HepG2 (cell line): Measurements from ENCODE around the gene C6orf136. TPM values are rescaled to one million over a fixed set of nuclear protein-coding genes. Genes with fewer than 3 reads are reported as not detected.

Experiments used
- AGO1 ChIP-seq: fragments of 200-400 bp; formaldehyde crosslinking; IDR thresholded peaks from 2 replicates; pipeline ENCODE4 v1.6.1; 2017; ENCODE audit warnings: mild to moderate bottlenecking, low read depth, low read length, moderate library complexity; ENCODE audit not compliant: poor library complexity, severe bottlenecking
- CREB1 ChIP-seq, 2 experiments: fragments of 450-650 bp in 1 of 2; IDR thresholded peaks; 2 replicates each; pipeline ENCODE4 v1.6.1; 2016 to 2017; ENCODE audit warnings: control low read depth in 1 of 2, mild to moderate bottlenecking in 1 of 2, missing compliant biosample characterization in 1 of 2, missing genetic modification characterization in 1 of 2
- CSRNP2 ChIP-seq: sonication (generic); formaldehyde crosslinking; conservative IDR thresholded peaks from 2 replicates; pipeline ENCODE4 v1.8.0; 2022; ENCODE audit warnings: low read depth, missing genetic modification reagents
- IKZF1 ChIP-seq: fragments of 450-650 bp; IDR thresholded peaks from 2 replicates; pipeline ENCODE4 v1.7.1; 2016
- KDM3A ChIP-seq: IDR thresholded peaks from 2 replicates; pipeline ENCODE4 v1.6.1; 2018; ENCODE audit warnings: low read depth, missing compliant biosample characterization
- LCORL ChIP-seq, 2 experiments: fragments of 450-650 bp in 1 of 2; sonication (generic) in 1 of 2; formaldehyde crosslinking in 1 of 2; IDR thresholded peaks; 2 replicates each; pipeline versions ENCODE4 v1.5.0 to v1.6.1; 2017 to 2020; ENCODE audit warnings: antibody characterized with exemption in 1 of 2, missing genetic modification reagents in 1 of 2
- MBNL3 ChIP-seq: fragments of 250-450 bp; sonication (Bioruptor Pico); conservative IDR thresholded peaks from 2 replicates; pipeline ENCODE4 v1.8.0; 2022; ENCODE audit warnings: mild to moderate bottlenecking, inconsistent platforms
- PTBP1 ChIP-seq: fragments of 200-400 bp; formaldehyde crosslinking; IDR thresholded peaks from 2 replicates; pipeline ENCODE4 v1.6.1; 2018; ENCODE audit warnings: low read length, low read depth; ENCODE audit not compliant: poor library complexity, severe bottlenecking
- SPEN ChIP-seq: sonication (generic); formaldehyde crosslinking; IDR thresholded peaks from 2 replicates; pipeline ENCODE4 v1.5.1; 2020; ENCODE audit warnings: low read depth, mild to moderate bottlenecking, missing genetic modification reagents
- STAG1 ChIP-seq: sonication (generic); formaldehyde crosslinking; IDR thresholded peaks from 2 replicates; pipeline ENCODE4 v1.4.0; 2020; ENCODE audit warnings: missing genetic modification reagents
- TP53 ChIP-seq: sonication (generic); formaldehyde crosslinking; conservative IDR thresholded peaks from 2 replicates; pipeline ENCODE4 v1.4.0; 2020; ENCODE audit warnings: missing genetic modification reagents
- WIZ ChIP-seq: sonication (generic); formaldehyde crosslinking; IDR thresholded peaks from 2 replicates; pipeline ENCODE4 v1.5.1; 2020; ENCODE audit warnings: mild to moderate bottlenecking, missing genetic modification reagents
- ZNF263 ChIP-seq: sonication (generic); formaldehyde crosslinking; IDR thresholded peaks from 2 replicates; pipeline ENCODE4 v1.4.0; 2020; ENCODE audit warnings: missing genetic modification reagents
- ZNF30 ChIP-seq: sonication (generic); formaldehyde crosslinking; IDR thresholded peaks from 2 replicates; pipeline ENCODE4 v1.5.0; 2020; ENCODE audit warnings: mild to moderate bottlenecking, missing genetic modification reagents
- ZNF33B ChIP-seq: sonication (generic); formaldehyde crosslinking; IDR thresholded peaks from 2 replicates; pipeline ENCODE4 v1.5.1; 2020; ENCODE audit warnings: mild to moderate bottlenecking, missing genetic modification reagents
- ZNF790 ChIP-seq: sonication (generic); formaldehyde crosslinking; IDR thresholded peaks from 2 replicates; pipeline ENCODE4 v1.8.0; 2022; ENCODE audit warnings: missing genetic modification reagents, mild to moderate bottlenecking, borderline replicate concordance
- polyA plus RNA-seq, 8 experiments: library from polyadenylated mRNA; depleted of rRNA in 3 of 8; stranded (reverse) in 7 of 8; unstranded in 1 of 8; fragments of >200 nt; fragmentation: Illumina TruSeq in 4 of 8; extraction: Trizol in 4 of 8; gene quantifications; 2 replicates each; pipeline versions ENCODE4 v1.2.1 to v1.2.3, GENCODE V29; 2011 to 2016; ENCODE audit warnings: low read depth in 4 of 8, missing spikeins in 1 of 8, mixed read lengths in 1 of 8; ENCODE audit not compliant: insufficient read depth in 1 of 8
- total RNA-seq, 5 experiments: library from RNA; depleted of rRNA; stranded (reverse); fragments of >200 nt; fragmentation: Illumina TruSeq; extraction: Trizol; gene quantifications; 2 replicates each; pipeline ENCODE4 v1.2.3, GENCODE V29; 2016; ENCODE audit warnings: low read depth in 1 of 5
- TF ChIP-seq, protein P1 (sequence below), 2 experiments: sonication (generic) in 1 of 2; formaldehyde crosslinking in 1 of 2; IDR thresholded peaks; 2 replicates each; pipeline versions ENCODE4 v1.5.1 to v1.6.1; 2011 to 2020; ENCODE audit warnings: borderline replicate concordance in 1 of 2, low read depth in 1 of 2, low read length in 1 of 2, mild to moderate bottlenecking in 1 of 2, missing genetic modification reagents in 1 of 2, moderate library complexity in 1 of 2
- TF ChIP-seq, protein P2 (sequence below): sonication (generic); formaldehyde crosslinking; IDR thresholded peaks from 2 replicates; pipeline ENCODE4 v1.5.1; 2020; ENCODE audit warnings: missing genetic modification reagents, mild to moderate bottlenecking, borderline replicate concordance
- TF ChIP-seq, protein P3 (sequence below): sonication (generic); formaldehyde crosslinking; IDR thresholded peaks from 2 replicates; pipeline ENCODE4 v1.4.0; 2020; ENCODE audit warnings: missing genetic modification reagents, low read depth, mild to moderate bottlenecking, borderline replicate concordance
- TF ChIP-seq, protein P4 (sequence below): sonication (generic); formaldehyde crosslinking; IDR thresholded peaks from 2 replicates; pipeline ENCODE4 v1.4.0; 2020; ENCODE audit warnings: missing genetic modification reagents, borderline replicate concordance

Gene C6orf136
- total and polyA plus RNA-seq, 2 of the 13 experiments (the other 11 are each of a cell fraction or from before 2014, with no cell fraction given), result 12.0 to 26.2 TPM

- no peak for TF ChIP-seq WIZ (CRISPR knock-in tag)
- no peak for TF ChIP-seq IKZF1
- peak; percentile 32 for TF ChIP-seq AGO1
- no peak; the same call in 1 of the 2 replicates for TF ChIP-seq SPEN (CRISPR knock-in tag)
- TF ChIP-seq, protein P1, sequence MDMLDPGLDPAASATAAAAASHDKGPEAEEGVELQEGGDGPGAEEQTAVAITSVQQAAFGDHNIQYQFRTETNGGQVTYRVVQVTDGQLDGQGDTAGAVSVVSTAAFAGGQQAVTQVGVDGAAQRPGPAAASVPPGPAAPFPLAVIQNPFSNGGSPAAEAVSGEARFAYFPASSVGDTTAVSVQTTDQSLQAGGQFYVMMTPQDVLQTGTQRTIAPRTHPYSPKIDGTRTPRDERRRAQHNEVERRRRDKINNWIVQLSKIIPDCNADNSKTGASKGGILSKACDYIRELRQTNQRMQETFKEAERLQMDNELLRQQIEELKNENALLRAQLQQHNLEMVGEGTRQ (IDR thresholded peaks at IDR 0.05; ENCODE audit: low read depth, low read length), result no peak
- TF ChIP-seq, protein P1 (CRISPR knock-in tag; IDR thresholded peaks at IDR 0.05; ENCODE audit: borderline replicate concordance), result no peak
- TF ChIP-seq CSRNP2 (CRISPR knock-in tag), result no peak
- TF ChIP-seq CREB1 (IDR thresholded peaks at IDR 0.05), result 0 out of 2 replicates have a peak, but pooled peaks have one; percentile 19
- TF ChIP-seq CREB1 (CRISPR knock-in tag; IDR thresholded peaks at IDR 0.05), result peak; percentile 83
- TF ChIP-seq TP53 (CRISPR knock-in tag), result no peak; the same call in 1 of the 2 replicates
- TF ChIP-seq STAG1, result peak; percentile 84
- TF ChIP-seq, protein P2, sequence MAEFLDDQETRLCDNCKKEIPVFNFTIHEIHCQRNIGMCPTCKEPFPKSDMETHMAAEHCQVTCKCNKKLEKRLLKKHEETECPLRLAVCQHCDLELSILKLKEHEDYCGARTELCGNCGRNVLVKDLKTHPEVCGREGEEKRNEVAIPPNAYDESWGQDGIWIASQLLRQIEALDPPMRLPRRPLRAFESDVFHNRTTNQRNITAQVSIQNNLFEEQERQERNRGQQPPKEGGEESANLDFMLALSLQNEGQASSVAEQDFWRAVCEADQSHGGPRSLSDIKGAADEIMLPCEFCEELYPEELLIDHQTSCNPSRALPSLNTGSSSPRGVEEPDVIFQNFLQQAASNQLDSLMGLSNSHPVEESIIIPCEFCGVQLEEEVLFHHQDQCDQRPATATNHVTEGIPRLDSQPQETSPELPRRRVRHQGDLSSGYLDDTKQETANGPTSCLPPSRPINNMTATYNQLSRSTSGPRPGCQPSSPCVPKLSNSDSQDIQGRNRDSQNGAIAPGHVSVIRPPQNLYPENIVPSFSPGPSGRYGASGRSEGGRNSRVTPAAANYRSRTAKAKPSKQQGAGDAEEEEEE (CRISPR knock-in tag), result no peak
- no peak for TF ChIP-seq MBNL3 (CRISPR knock-in tag)
- no peak; the same call in 1 of the 2 replicates for TF ChIP-seq ZNF263 (CRISPR knock-in tag)
- no peak for TF ChIP-seq LCORL (IDR thresholded peaks at IDR 0.05)
- peak; percentile 74; the same call in 1 of the 2 replicates for TF ChIP-seq LCORL (CRISPR knock-in tag; IDR thresholded peaks at IDR 0.05)
- TF ChIP-seq, protein P3, sequence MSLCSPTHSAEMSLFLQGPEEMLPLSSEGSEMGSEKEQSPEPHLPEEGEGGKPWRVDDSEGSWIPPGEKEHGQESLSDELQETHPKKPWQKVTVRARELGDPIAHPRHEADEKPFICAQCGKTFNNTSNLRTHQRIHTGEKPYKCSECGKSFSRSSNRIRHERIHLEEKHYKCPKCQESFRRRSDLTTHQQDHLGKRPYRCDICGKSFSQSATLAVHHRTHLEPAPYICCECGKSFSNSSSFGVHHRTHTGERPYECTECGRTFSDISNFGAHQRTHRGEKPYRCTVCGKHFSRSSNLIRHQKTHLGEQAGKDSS (CRISPR knock-in tag), result no peak
- TF ChIP-seq ZNF30 (CRISPR knock-in tag), result no peak
- peak; percentile 74 for TF ChIP-seq KDM3A (CRISPR knock-in tag)
- TF ChIP-seq PTBP1, result peak; percentile 65
- peak; percentile 88 for TF ChIP-seq ZNF33B (CRISPR knock-in tag)
- TF ChIP-seq, protein P4, sequence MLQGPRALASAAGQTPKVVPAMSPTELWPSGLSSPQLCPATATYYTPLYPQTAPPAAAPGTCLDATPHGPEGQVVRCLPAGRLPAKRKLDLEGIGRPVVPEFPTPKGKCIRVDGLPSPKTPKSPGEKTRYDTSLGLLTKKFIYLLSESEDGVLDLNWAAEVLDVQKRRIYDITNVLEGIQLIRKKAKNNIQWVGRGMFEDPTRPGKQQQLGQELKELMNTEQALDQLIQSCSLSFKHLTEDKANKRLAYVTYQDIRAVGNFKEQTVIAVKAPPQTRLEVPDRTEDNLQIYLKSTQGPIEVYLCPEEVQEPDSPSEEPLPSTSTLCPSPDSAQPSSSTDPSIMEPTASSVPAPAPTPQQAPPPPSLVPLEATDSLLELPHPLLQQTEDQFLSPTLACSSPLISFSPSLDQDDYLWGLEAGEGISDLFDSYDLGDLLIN (CRISPR knock-in tag), result no peak
- TF ChIP-seq ZNF790 (CRISPR knock-in tag), result no peak
Measured at GRCh38 chr6:30672445-30673253, 25.7 kb downstream of the C6orf136 start, which contains the start of gene DHX16 (continued).
